22Rv1 (cell line): ENCODE results near the gene SLC6A9.

Experiments
- ZFX ChIP-seq: fragments of 450-650 bp; IDR thresholded peaks from 2 replicates; pipeline ENCODE4 v1.6.1; 2017; ENCODE audit warnings: antibody characterized with exemption, borderline replicate concordance
- TF ChIP-seq, protein P1 (sequence below): fragments of 450-650 bp; IDR thresholded peaks from 2 replicates; pipeline ENCODE4 v1.5.1; 2017; ENCODE audit warnings: mild to moderate bottlenecking

- TF ChIP-seq, protein P1, sequence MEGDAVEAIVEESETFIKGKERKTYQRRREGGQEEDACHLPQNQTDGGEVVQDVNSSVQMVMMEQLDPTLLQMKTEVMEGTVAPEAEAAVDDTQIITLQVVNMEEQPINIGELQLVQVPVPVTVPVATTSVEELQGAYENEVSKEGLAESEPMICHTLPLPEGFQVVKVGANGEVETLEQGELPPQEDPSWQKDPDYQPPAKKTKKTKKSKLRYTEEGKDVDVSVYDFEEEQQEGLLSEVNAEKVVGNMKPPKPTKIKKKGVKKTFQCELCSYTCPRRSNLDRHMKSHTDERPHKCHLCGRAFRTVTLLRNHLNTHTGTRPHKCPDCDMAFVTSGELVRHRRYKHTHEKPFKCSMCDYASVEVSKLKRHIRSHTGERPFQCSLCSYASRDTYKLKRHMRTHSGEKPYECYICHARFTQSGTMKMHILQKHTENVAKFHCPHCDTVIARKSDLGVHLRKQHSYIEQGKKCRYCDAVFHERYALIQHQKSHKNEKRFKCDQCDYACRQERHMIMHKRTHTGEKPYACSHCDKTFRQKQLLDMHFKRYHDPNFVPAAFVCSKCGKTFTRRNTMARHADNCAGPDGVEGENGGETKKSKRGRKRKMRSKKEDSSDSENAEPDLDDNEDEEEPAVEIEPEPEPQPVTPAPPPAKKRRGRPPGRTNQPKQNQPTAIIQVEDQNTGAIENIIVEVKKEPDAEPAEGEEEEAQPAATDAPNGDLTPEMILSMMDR: no peak
- no peak for TF ChIP-seq ZFX
Observed at GRCh38 chr1:44062656-44063179, 31.5 kb upstream of the SLC6A9 start.
